Memory B cell (primary cell): ENCODE data around the gene OSBPL9.
"Not testable (repeated sequence)": the region's sequence is repeated elsewhere in the genome, so short reads cannot be mapped to it uniquely, and the experiment has no call there.

Source experiments
- ATAC-seq: fragments of 150-1000 bp; cut with Tn5 transposase; 2 replicates; pipeline ENCODE4 v1.10.0; 2021; ENCODE audit warnings: low read depth, mild to moderate bottlenecking, moderate library complexity
- DNase-seq, 2 donors: peaks; one replicate each; pipeline ENCODE4 v3.0.0; 2022; ENCODE audit warnings: low spot score in 2 of 2
- H3K27ac Mint-ChIP-seq: one replicate; pipeline ENCODE4 v1.8.0; 2022; ENCODE audit warnings: mild to moderate bottlenecking, moderate library complexity, mixed read lengths
- H3K27me3 Mint-ChIP-seq: one replicate; pipeline ENCODE4 v1.8.0; 2022; ENCODE audit warnings: mixed read lengths
- H3K36me3 Mint-ChIP-seq: one replicate; pipeline ENCODE4 v1.8.0; 2022; ENCODE audit warnings: mild to moderate bottlenecking, mixed read lengths
- H3K4me1 Mint-ChIP-seq: one replicate; pipeline ENCODE4 v1.8.0; 2022; ENCODE audit warnings: mixed read lengths
- H3K4me3 Mint-ChIP-seq: one replicate; pipeline ENCODE4 v1.8.0; 2022; ENCODE audit warnings: mild to moderate bottlenecking, moderate library complexity, mixed read lengths
- H3K9me3 Mint-ChIP-seq: one replicate; pipeline ENCODE4 v1.8.0; 2022; ENCODE audit warnings: mixed read lengths

OSBPL9 gene

GRCh38 chr1:51729156-51729823 is 112.4 kb downstream of the OSBPL9 start:
- H3K4me3 Mint-ChIP-seq = peak overlapping the region; percentile 97
- peaks cover 28% of the 10 kb centered on the region for H3K4me1 Mint-ChIP-seq
- H3K27me3 Mint-ChIP-seq = no peaks in the 10 kb centered on the region
- H3K27ac Mint-ChIP-seq = peak overlapping the region; percentile 94
- H3K36me3 Mint-ChIP-seq = peaks cover 3% of the 10 kb centered on the region
- ATAC-seq = peak; percentile 93
- peak; percentile 87 to 93 for DNase-seq
- no peaks in the 10 kb centered on the region for H3K9me3 Mint-ChIP-seq

- Mint-ChIP-seq H3K27me3 (no peaks in the 10 kb centered on the region), H3K27ac (peak overlapping the region; percentile 94), H3K9me3 (no peaks in the 10 kb centered on the region), H3K4me1 (peaks cover 32% of the 10 kb centered on the region), H3K36me3 (peaks cover 1% of the 10 kb centered on the region), H3K4me3 (peak overlapping the region; percentile 97)
- ATAC-seq = peak; percentile 4
- no peak for DNase-seq
Measured at GRCh38 chr1:51729824-51730301, 113.0 kb downstream of the OSBPL9 start.

GRCh38 chr1:51731998-51732397 is 115.1 kb downstream of the OSBPL9 start:
- no peaks in the 10 kb centered on the region for H3K36me3 Mint-ChIP-seq
- ATAC-seq (no peak), DNase-seq (no peak)
- peaks cover 45% of the 10 kb centered on the region for H3K4me1 Mint-ChIP-seq
- H3K9me3 Mint-ChIP-seq = no peaks in the 10 kb centered on the region
- no peak overlapping the region for H3K27ac Mint-ChIP-seq
- no peaks in the 10 kb centered on the region for H3K27me3 Mint-ChIP-seq
- no peak overlapping the region for H3K4me3 Mint-ChIP-seq

- H3K4me3 Mint-ChIP-seq = no peak overlapping the region
- no peaks in the 10 kb centered on the region for H3K9me3 Mint-ChIP-seq
- no peaks in the 10 kb centered on the region for H3K36me3 Mint-ChIP-seq
- H3K27me3 Mint-ChIP-seq = no peaks in the 10 kb centered on the region
- peaks cover 45% of the 10 kb centered on the region for H3K4me1 Mint-ChIP-seq
- DNase-seq (no peak), ATAC-seq (no peak)
- H3K27ac Mint-ChIP-seq = peak overlapping the region; percentile 32
Measured at GRCh38 chr1:51732701-51733425, 116.0 kb downstream of the OSBPL9 start.

- ATAC-seq, H3K4me3 Mint-ChIP-seq, H3K27me3 Mint-ChIP-seq, H3K36me3 Mint-ChIP-seq, H3K9me3 Mint-ChIP-seq, DNase-seq: not testable (repeated sequence)
- peaks cover 43% of the 10 kb centered on the region for H3K4me1 Mint-ChIP-seq
- peak overlapping the region; percentile 32 for H3K27ac Mint-ChIP-seq
Measured at GRCh38 chr1:51733426-51733774, 116.5 kb downstream of the OSBPL9 start.

GRCh38 chr1:51733793-51734522 is 117.1 kb downstream of the OSBPL9 start:
- Mint-ChIP-seq H3K9me3 (no peaks in the 10 kb centered on the region), H3K27ac (no peak overlapping the region), H3K4me3 (no peak overlapping the region), H3K27me3 (no peaks in the 10 kb centered on the region), H3K4me1 (peaks cover 42% of the 10 kb centered on the region), H3K36me3 (no peaks in the 10 kb centered on the region)
- ATAC-seq (no peak), DNase-seq (no peak)

- DNase-seq (no peak), ATAC-seq (no peak)
- Mint-ChIP-seq H3K27ac (no peak overlapping the region), H3K4me1 (peaks cover 45% of the 10 kb centered on the region), H3K27me3 (no peaks in the 10 kb centered on the region), H3K9me3 (no peaks in the 10 kb centered on the region), H3K4me3 (no peak overlapping the region), H3K36me3 (no peaks in the 10 kb centered on the region)
Measured at GRCh38 chr1:51734896-51735745, 118.2 kb downstream of the OSBPL9 start.

- no peaks in the 10 kb centered on the region for H3K36me3 Mint-ChIP-seq
- no peak overlapping the region for H3K4me3 Mint-ChIP-seq
- ATAC-seq (no peak), DNase-seq (no peak)
- no peak overlapping the region for H3K27ac Mint-ChIP-seq
- H3K9me3 Mint-ChIP-seq = no peaks in the 10 kb centered on the region
- peaks cover 43% of the 10 kb centered on the region for H3K4me1 Mint-ChIP-seq
- no peaks in the 10 kb centered on the region for H3K27me3 Mint-ChIP-seq
Measured at GRCh38 chr1:51735746-51736254, 118.9 kb downstream of the OSBPL9 start.

- Mint-ChIP-seq H3K36me3 (peaks cover under 1% of the 10 kb centered on the region), H3K27ac (no peak overlapping the region), H3K27me3 (no peaks in the 10 kb centered on the region), H3K4me3 (no peak overlapping the region), H3K9me3 (no peaks in the 10 kb centered on the region), H3K4me1 (peaks cover 48% of the 10 kb centered on the region)
- DNase-seq = no peak
- ATAC-seq = no peak
Measured at GRCh38 chr1:51736702-51737101, 119.8 kb downstream of the OSBPL9 start.

- peaks cover 38% of the 10 kb centered on the region for H3K4me1 Mint-ChIP-seq
- DNase-seq (no peak), ATAC-seq (no peak)
- no peaks in the 10 kb centered on the region for H3K27me3 Mint-ChIP-seq
- no peaks in the 10 kb centered on the region for H3K9me3 Mint-ChIP-seq
- peaks cover 5% of the 10 kb centered on the region for H3K36me3 Mint-ChIP-seq
- H3K27ac Mint-ChIP-seq = no peak overlapping the region
- H3K4me3 Mint-ChIP-seq = no peak overlapping the region
Measured at GRCh38 chr1:51738681-51739080, 121.8 kb downstream of the OSBPL9 start.

GRCh38 chr1:51740652-51741051 is 123.8 kb downstream of the OSBPL9 start:
- no peaks in the 10 kb centered on the region for H3K9me3 Mint-ChIP-seq
- H3K4me3 Mint-ChIP-seq = no peak overlapping the region
- DNase-seq = no peak
- H3K36me3 Mint-ChIP-seq = peaks cover 7% of the 10 kb centered on the region
- H3K27ac Mint-ChIP-seq = no peak overlapping the region
- no peak for ATAC-seq
- H3K4me1 Mint-ChIP-seq = peaks cover 28% of the 10 kb centered on the region
- no peaks in the 10 kb centered on the region for H3K27me3 Mint-ChIP-seq

GRCh38 chr1:51741121-51741681 is 124.3 kb downstream of the OSBPL9 start:
- H3K27me3 Mint-ChIP-seq = no peaks in the 10 kb centered on the region
- H3K4me3 Mint-ChIP-seq = no peak overlapping the region
- H3K9me3 Mint-ChIP-seq = no peaks in the 10 kb centered on the region
- DNase-seq = no peak
- H3K4me1 Mint-ChIP-seq = peaks cover 26% of the 10 kb centered on the region
- ATAC-seq = no peak
- no peak overlapping the region for H3K27ac Mint-ChIP-seq
- peaks cover 7% of the 10 kb centered on the region for H3K36me3 Mint-ChIP-seq
